Measurements from ENCODE around the gene HIBADH. TPM values are rescaled to one million over a fixed set of nuclear protein-coding genes. Genes with fewer than 3 reads are reported as not detected.

The HIBADH gene
- total RNA-seq, 4 donors from 2014 or later, result 18.0 to 74.8 (median 41.2) TPM

DNA sequence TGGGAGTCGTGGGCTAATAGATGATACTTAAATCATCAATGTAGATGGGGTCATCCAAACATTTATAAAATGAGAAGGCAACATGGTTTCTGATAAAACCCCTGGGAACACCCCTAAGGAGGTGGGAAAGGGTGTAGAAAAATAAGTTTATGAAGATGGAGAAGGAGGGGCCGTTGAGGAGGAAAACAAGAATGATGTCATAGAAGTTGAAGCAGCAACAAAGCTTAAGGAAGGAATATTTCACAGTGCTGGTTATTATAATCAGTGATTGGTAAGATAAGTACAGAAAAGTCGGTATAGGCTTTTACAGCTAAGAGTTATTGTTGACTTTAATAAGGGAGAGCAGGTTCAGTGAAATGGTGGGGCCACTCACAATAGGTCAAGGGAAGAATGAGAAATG lies 9.0 kb upstream of the HIBADH start:
- no peaks in the 10 kb centered on the region for H3K27me3 ChIP-seq
- no peak for DNase-seq
- 66 to 68% methylated on average over 3 of the region's 3 CpGs for WGBS, 2 donors (ENCODE audit: low coverage in 1 of 2)
- intact Hi-C loops (cut with DNase I; ENCODE audit: low total_unique reads) (no loop called here), in situ Hi-C loops (cut with MboI; ENCODE audit: low pct_ligation_motif_present in 1 of 4, low pct_unique_long_range_greater_than_20kb in 1 of 4, low sequenced_read_pairs in 3 of 4) (no loop called here)
- H3K4me3 ChIP-seq, result no peak overlapping the region
- H3K27ac ChIP-seq, result no peak overlapping the region
- H3K36me3 ChIP-seq, result no peaks in the 10 kb centered on the region
- TF ChIP-seq POLR2A (IDR thresholded peaks at IDR 0.05), result no peak
- no peak for TF ChIP-seq EP300 (IDR thresholded peaks at IDR 0.05; ENCODE audit: low read depth)
- no peak for TF ChIP-seq POLR2AphosphoS5 (IDR thresholded peaks at IDR 0.05)
- TF ChIP-seq, protein P1, sequence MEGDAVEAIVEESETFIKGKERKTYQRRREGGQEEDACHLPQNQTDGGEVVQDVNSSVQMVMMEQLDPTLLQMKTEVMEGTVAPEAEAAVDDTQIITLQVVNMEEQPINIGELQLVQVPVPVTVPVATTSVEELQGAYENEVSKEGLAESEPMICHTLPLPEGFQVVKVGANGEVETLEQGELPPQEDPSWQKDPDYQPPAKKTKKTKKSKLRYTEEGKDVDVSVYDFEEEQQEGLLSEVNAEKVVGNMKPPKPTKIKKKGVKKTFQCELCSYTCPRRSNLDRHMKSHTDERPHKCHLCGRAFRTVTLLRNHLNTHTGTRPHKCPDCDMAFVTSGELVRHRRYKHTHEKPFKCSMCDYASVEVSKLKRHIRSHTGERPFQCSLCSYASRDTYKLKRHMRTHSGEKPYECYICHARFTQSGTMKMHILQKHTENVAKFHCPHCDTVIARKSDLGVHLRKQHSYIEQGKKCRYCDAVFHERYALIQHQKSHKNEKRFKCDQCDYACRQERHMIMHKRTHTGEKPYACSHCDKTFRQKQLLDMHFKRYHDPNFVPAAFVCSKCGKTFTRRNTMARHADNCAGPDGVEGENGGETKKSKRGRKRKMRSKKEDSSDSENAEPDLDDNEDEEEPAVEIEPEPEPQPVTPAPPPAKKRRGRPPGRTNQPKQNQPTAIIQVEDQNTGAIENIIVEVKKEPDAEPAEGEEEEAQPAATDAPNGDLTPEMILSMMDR (IDR thresholded peaks at IDR 0.05), result no peak
- H3K4me1 ChIP-seq, result no peaks in the 10 kb centered on the region
- H3K9me3 ChIP-seq, result no peaks in the 10 kb centered on the region

DNA sequence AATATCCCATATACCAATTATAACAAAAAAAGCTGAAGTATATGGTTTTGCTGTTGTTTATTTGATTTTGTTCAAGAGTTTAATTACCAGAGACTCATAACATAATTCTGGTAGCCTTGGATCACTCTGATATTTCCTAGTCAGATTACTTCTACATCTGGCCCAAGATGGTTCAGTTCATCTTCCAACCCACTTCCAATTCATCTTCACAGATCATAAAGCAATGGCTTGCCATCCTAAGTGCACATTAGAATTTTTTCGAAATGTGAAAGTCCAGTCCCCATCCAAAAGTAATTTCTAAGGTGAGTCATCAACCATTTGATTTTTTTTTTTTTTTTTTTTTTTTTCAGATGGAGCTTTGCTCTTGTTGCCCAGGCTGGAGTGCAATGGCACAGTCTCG lies 8.0 kb upstream of the HIBADH start:
- in situ Hi-C loops (cut with MboI; ENCODE audit: low pct_ligation_motif_present in 1 of 4, low pct_unique_long_range_greater_than_20kb in 1 of 4, low sequenced_read_pairs in 3 of 4), result no loop called here
- Histone ChIP-seq H3K27me3 (no peaks in the 10 kb centered on the region), H3K9me3 (no peaks in the 10 kb centered on the region), H3K4me1 (no peaks in the 10 kb centered on the region), H3K36me3 (no peaks in the 10 kb centered on the region), H3K4me3 (no peak overlapping the region), H3K27ac (no peak overlapping the region)
- 65 to 89% methylated on average over 2 of the region's 2 CpGs for WGBS, 2 donors (ENCODE audit: low coverage in 1 of 2)
- intact Hi-C loops (cut with DNase I; ENCODE audit: low total_unique reads), result no loop called here
- TF ChIP-seq, protein P1 (IDR thresholded peaks at IDR 0.05), result no peak
- no peak for TF ChIP-seq POLR2A (IDR thresholded peaks at IDR 0.05)
- no peak for DNase-seq

DNA sequence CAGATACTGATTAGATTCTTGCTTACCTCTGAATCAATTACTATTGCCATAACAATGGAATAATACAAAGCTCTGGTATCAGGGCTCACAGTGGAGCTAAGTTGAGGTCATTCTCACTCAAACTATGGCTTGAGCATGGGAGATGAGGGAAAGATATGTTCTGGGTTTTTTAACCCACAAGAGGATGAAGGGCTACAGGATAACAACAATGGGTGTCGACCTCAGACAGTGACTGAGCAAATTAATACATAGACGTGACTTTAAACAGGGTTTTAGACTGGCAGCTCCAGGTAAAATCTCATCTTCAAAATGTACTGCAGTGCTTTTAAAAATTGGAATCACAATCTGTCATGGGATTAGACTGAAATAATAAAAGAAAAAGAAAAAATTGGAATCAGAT lies 7.5 kb upstream of the HIBADH start:
- Histone ChIP-seq H3K4me3 (no peak overlapping the region), H3K4me1 (no peaks in the 10 kb centered on the region), H3K9me3 (no peaks in the 10 kb centered on the region), H3K27ac (no peak overlapping the region), H3K27me3 (no peaks in the 10 kb centered on the region), H3K36me3 (no peaks in the 10 kb centered on the region)
- intact Hi-C loops (cut with DNase I; ENCODE audit: low total_unique reads) (no loop called here), in situ Hi-C loops (cut with MboI; ENCODE audit: low pct_ligation_motif_present in 1 of 4, low pct_unique_long_range_greater_than_20kb in 1 of 4, low sequenced_read_pairs in 3 of 4) (no loop called here)
- no peak for DNase-seq
- TF ChIP-seq, protein P1 (IDR thresholded peaks at IDR 0.05), result no peak
- no peak for TF ChIP-seq POLR2A (IDR thresholded peaks at IDR 0.05)
- TF ChIP-seq POLR2AphosphoS5 (IDR thresholded peaks at IDR 0.05), result no peak
- TF ChIP-seq EP300 (IDR thresholded peaks at IDR 0.05; ENCODE audit: low read depth), result no peak
- WGBS, 2 donors (ENCODE audit: low coverage in 1 of 2), result 71 to 96% methylated on average over 2 of the region's 2 CpGs

DNA sequence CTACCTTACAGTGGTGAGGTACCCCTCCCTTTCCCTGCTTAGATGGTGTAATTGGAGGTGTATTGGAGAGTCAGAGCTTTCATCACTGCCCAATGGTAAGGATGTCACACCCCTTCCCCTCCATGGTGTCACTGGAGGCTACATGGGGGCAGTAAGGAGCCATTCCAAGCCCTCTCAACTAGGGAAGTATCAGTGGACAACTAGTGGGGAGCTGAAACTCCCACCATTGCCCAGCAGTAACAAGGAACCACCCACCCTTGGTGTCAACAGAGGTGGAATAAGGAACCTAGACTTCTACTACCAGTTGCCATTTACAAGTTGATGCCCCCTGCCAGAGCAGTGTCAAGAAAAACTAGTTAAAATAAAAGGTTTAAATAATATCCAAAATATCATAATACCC lies 2.8 kb upstream of the HIBADH start:
- no peaks in the 10 kb centered on the region for H3K9me3 ChIP-seq
- intact Hi-C loops (cut with DNase I; ENCODE audit: low total_unique reads), result no loop called here
- no peak for DNase-seq
- TF ChIP-seq POLR2AphosphoS5 (IDR thresholded peaks at IDR 0.05) (no peak), EP300 (IDR thresholded peaks at IDR 0.05; ENCODE audit: low read depth) (no peak), POLR2A (IDR thresholded peaks at IDR 0.05) (no peak)
- TF ChIP-seq, protein P1 (IDR thresholded peaks at IDR 0.05), result no peak
- in situ Hi-C loops (cut with MboI; ENCODE audit: low pct_ligation_motif_present in 1 of 4, low pct_unique_long_range_greater_than_20kb in 1 of 4, low sequenced_read_pairs in 3 of 4), result no loop called here
- no peak overlapping the region for H3K27ac ChIP-seq
- no peaks in the 10 kb centered on the region for H3K36me3 ChIP-seq
- peaks cover 3 to 19% (median 10%) of the 10 kb centered on the region in 4 donors for H3K4me1 ChIP-seq
- no peaks in the 10 kb centered on the region for H3K27me3 ChIP-seq
- H3K4me3 ChIP-seq, result no peak overlapping the region
